ENCODE results near the gene SLC4A3. TPM values are rescaled to one million over a fixed set of nuclear protein-coding genes. Genes with fewer than 3 reads are reported as not detected.

The SLC4A3 gene
- total and polyA plus RNA-seq, 2 of the 13 experiments (the other 11 are each of a cell fraction or from before 2014, with no cell fraction given), result 0.18 to 0.95 TPM

DNA sequence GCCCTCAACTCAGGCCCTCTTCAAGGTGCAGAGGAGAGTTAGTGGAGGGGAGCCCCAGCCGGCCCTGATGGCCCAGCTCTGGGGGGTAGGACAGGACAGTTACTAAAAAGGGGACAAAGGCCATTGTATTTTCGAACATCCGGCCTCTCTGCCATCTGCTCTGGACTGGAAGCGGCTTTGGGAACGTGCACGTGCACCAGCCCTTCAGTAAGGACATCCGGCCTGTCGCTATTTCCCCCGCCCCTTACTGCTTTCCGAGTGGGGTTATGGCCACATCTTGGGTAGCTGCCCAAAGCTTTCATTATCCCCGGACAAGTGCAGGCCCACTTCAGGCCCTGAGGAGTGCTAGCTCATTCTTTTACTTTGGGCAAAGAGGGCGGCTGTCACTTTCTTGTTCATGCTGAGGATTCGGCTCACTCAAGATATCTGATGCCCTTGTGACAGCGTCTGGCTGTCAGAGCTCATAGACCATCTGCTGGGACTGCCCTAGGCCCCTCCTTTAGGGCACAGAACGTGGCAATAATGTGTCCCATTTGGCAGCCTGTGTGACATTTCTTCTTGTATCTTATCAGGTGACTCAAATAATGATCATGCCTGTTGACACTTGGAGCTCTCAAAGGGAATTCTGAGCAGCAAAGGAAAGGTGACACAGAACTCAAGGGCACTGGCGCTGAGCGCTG, 17.5 kb downstream of the SLC4A3 start (continued):
- TF ChIP-seq U2AF1 (optimal IDR thresholded peaks at IDR 0.05; ENCODE audit: low read depth, low read length), result no peak
- no peak for TF ChIP-seq RXRA (CRISPR knock-in tag; IDR thresholded peaks at IDR 0.05)

DNA sequence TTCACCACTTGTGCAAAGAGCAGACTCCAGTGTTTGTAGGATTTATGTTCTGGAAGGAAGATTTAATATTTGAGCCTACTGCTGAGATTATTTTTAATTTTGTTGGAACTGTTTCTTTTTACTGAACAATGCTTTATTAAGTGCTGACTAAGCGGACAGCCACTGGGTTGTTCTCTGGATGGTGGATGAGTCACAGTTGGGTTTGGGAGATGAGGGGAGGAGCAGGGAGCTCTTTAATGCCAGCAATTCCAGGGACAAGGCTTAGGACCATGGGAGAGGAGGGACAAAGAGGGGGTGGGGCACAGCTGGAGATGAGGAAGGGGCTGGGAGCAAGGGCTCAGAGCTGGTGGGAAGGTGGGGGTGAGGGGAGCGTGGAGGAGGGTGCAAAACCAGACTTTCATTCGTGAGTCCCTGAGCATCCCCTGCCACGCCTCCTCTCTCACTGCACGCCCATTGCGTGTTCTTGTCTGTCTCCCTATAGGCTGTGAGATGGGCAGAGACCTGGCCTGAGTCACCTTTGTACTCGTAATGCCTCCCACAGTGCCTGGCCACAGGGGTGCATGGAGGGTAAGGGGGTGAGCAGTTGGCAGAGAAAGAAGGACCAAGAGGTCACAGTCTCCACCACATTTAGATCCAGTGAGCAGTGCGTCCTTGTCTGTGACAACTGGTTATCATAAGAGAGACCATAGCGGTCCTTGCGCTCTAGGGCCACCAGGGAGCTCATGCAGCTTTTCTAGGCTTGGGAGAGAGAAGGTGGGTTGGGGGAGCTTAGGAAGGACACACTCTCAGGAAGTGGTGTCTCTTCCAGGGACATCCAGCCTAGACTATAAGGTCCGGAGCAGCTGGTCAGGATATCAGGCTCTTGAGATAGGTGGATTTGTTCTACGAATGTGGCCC, 18.4 kb downstream of the SLC4A3 start:
- no peaks in the 10 kb centered on the region for H3K79me2 ChIP-seq (ENCODE audit: insufficient read depth, low read length)
- FAIRE-seq, result no peak
- BruUV-seq (replicated peaks), result no TSS peak
- H4K20me1 ChIP-seq (ENCODE audit: insufficient read depth, low read length), result no peaks in the 10 kb centered on the region
- ATAC-seq, result no peak
- H3K36me3 ChIP-seq (replicated peaks in 1 of 2; ENCODE audit: control insufficient read depth in 1 of 2, insufficient read depth in 2 of 2, low read length in 2 of 2), result no peaks in the 10 kb centered on the region
- no peak overlapping the region for H3K4me3 ChIP-seq (replicated peaks in 1 of 3; ENCODE audit: insufficient read depth in 1 of 3, low read depth in 2 of 3, low read length in 3 of 3)
- peaks cover 29% of the 10 kb centered on the region for H3K4me1 ChIP-seq (ENCODE audit: insufficient read depth, low read length)
- ChIA-PET CTCF (ENCODE audit: low intra/inter-chr PET ratio, low total read pairs) (no interaction called here), POLR2A (interaction anchor here (1.4 kb wide), 1 partner anchor 48 kb away, joined by 3 read pairs; the partner anchor contains the start of gene STK11IP)
- H2AFZ ChIP-seq (ENCODE audit: low read length), result no peak overlapping the region
- H3K27ac ChIP-seq (ENCODE audit: extremely low read length, insufficient read depth, low read length), result no peak overlapping the region
- peaks cover 7 to 60% of the 10 kb centered on the region in 2 experiments for H3K27me3 ChIP-seq (ENCODE audit: control insufficient read depth in 1 of 2, insufficient read depth in 2 of 2, low read length in 2 of 2)
- DNase-seq (ENCODE audit: low spot score), result peak; percentile 37
- WGBS (ENCODE audit: low lambda C conversion rate), result 28% methylated on average over 12 of the region's 12 CpGs
- in situ Hi-C loops (cut with HindIII; ENCODE audit: extremely low pct_ligation_motif_present, low pct_unique_long_range_greater_than_20kb), result no loop called here
- H3K4me2 ChIP-seq (ENCODE audit: low read depth, low read length), result no peak overlapping the region
- intact Hi-C loops (cut with micrococcal nuclease; ENCODE audit: unreplicated experiment), result no loop called here
- no peaks in the 10 kb centered on the region for H3K9me3 ChIP-seq (ENCODE audit: low read length)
- no peak overlapping the region for H3K9ac ChIP-seq (ENCODE audit: insufficient read depth, low read depth, low read length)
- no peak for TF ChIP-seq FOXM1 (CRISPR knock-in tag; IDR thresholded peaks at IDR 0.05)
- TF ChIP-seq ZKSCAN5 (CRISPR knock-in tag; IDR thresholded peaks at IDR 0.05), result no peak
- no peak for TF ChIP-seq ZBTB7B (CRISPR knock-in tag; IDR thresholded peaks at IDR 0.05)
- no peak for TF ChIP-seq RNF2 (conservative IDR thresholded peaks at IDR 0.05; ENCODE audit: low read depth)
- TF ChIP-seq MED1 (CRISPR knock-in tag; IDR thresholded peaks at IDR 0.05), result no peak
- no peak for TF ChIP-seq ZNF12 (CRISPR knock-in tag; IDR thresholded peaks at IDR 0.05)
- TF ChIP-seq SRSF9 (IDR thresholded peaks at IDR 0.05; ENCODE audit: borderline replicate concordance, insufficient read depth, low read depth, low read length, poor library complexity, severe bottlenecking), result no peak
- TF ChIP-seq ZNF7 (CRISPR knock-in tag; IDR thresholded peaks at IDR 0.05), result no peak
- TF ChIP-seq ZNF282 (IDR thresholded peaks at IDR 0.05; ENCODE audit: partially characterized antibody), result no peak
- TF ChIP-seq CEBPB (IDR thresholded peaks at IDR 0.05; ENCODE audit: borderline replicate concordance, low read depth, low read length), result no peak
- TF ChIP-seq, protein P1, sequence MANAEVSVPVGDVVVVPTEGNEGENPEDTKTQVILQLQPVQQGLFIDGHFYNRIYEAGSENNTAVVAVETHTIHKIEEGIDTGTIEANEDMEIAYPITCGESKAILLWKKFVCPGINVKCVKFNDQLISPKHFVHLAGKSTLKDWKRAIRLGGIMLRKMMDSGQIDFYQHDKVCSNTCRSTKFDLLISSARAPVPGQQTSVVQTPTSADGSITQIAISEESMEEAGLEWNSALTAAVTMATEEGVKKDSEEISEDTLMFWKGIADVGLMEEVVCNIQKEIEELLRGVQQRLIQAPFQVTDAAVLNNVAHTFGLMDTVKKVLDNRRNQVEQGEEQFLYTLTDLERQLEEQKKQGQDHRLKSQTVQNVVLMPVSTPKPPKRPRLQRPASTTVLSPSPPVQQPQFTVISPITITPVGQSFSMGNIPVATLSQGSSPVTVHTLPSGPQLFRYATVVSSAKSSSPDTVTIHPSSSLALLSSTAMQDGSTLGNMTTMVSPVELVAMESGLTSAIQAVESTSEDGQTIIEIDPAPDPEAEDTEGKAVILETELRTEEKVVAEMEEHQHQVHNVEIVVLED (CRISPR knock-in tag; IDR thresholded peaks at IDR 0.05; ENCODE audit: borderline replicate concordance), result no peak
- TF ChIP-seq FOSL2 (CRISPR knock-in tag; IDR thresholded peaks at IDR 0.05), result peak; percentile 72
- no peak for TF ChIP-seq ZNF546 (CRISPR knock-in tag; conservative IDR thresholded peaks at IDR 0.05)
- TF ChIP-seq ZC3H4 (CRISPR knock-in tag; IDR thresholded peaks at IDR 0.05; ENCODE audit: borderline replicate concordance), result no peak
- no peak for TF ChIP-seq PITX1 (CRISPR knock-in tag; IDR thresholded peaks at IDR 0.05)
- no peak for TF ChIP-seq STAT5B (CRISPR knock-in tag; IDR thresholded peaks at IDR 0.05)
- no peak for TF ChIP-seq GPN1 (CRISPR knock-in tag; IDR thresholded peaks at IDR 0.05; ENCODE audit: borderline replicate concordance)
- TF ChIP-seq ZNF776 (CRISPR knock-in tag; IDR thresholded peaks at IDR 0.05), result no peak
- TF ChIP-seq ZNF333 (CRISPR knock-in tag; IDR thresholded peaks at IDR 0.05; ENCODE audit: borderline replicate concordance), result no peak
- peak; percentile 18; the same call in 1 of the 2 replicates for TF ChIP-seq NFKB2 (CRISPR knock-in tag; IDR thresholded peaks at IDR 0.05; ENCODE audit: borderline replicate concordance)
